Activated naive CD8-positive, alpha-beta T cell (primary cell): ENCODE data around the gene KRT33A.
A peak's percentile ranks its signal among the peaks of the same experiment; 100 is the strongest.

Experiments used
- H3K27ac Mint-ChIP-seq: one replicate; pipeline ENCODE4 v1.8.0; 2021; ENCODE audit warnings: mixed read lengths
- H3K27me3 Mint-ChIP-seq: one replicate; pipeline ENCODE4 v1.8.0; 2021; ENCODE audit warnings: mixed read lengths
- H3K36me3 Mint-ChIP-seq: one replicate; pipeline ENCODE4 v1.8.0; 2021; ENCODE audit warnings: mixed read lengths
- H3K4me1 Mint-ChIP-seq: one replicate; pipeline ENCODE4 v1.8.0; 2021; ENCODE audit warnings: low read depth, mixed read lengths
- H3K4me3 Mint-ChIP-seq: one replicate; pipeline ENCODE4 v1.8.0; 2021; ENCODE audit warnings: mild to moderate bottlenecking, mixed read lengths
- H3K9me3 Mint-ChIP-seq: one replicate; pipeline ENCODE4 v1.8.0; 2021; ENCODE audit warnings: low read depth, mixed read lengths

The KRT33A gene

DNA sequence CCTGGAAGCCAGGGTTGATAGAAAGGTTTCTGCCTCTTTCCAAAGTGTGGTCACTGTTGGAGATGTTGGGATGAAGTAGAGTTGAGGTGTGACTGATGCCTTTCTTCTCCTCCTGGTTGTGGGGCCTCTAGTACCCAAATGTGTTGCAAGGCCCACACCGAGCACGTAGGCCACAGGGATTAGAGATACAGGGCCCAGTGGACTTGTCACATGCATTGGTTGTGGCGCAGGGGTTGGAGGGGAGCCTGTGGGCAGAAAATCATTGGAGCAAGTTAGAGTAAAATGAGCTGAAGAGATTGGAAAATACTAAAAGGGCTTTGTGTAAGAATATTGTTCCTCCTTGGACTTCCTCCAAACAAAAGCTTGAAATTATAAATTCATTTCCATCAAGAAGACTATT, 4.6 kb downstream of the KRT33A start:
- peaks cover 5% of the 10 kb centered on the region for H3K9me3 Mint-ChIP-seq
- H3K27me3 Mint-ChIP-seq, result no peaks in the 10 kb centered on the region
- no peak overlapping the region for H3K27ac Mint-ChIP-seq
- peaks cover 31% of the 10 kb centered on the region for H3K4me1 Mint-ChIP-seq
- no peak overlapping the region for H3K4me3 Mint-ChIP-seq
- peaks cover 13% of the 10 kb centered on the region for H3K36me3 Mint-ChIP-seq

DNA sequence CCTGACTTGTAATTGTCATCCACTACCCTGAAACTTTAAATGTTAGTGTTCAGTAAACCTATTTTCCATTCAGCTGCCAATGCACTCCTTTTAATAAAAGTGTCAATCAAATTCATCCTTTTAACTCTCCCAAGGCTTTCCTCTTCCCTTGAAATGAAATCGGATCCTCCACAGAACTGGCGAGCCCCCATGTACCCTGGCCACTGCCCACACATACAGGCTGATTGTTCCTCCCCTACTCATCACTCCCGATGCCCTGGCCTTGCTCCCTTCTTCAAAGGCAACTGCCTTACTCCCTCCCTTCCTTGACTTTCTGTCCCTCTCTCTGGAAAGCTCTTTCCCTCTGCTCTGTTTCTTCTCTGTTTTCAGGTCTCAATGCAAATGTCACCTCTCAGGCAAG, 7.6 kb downstream of the KRT33A start:
- Mint-ChIP-seq H3K27ac (no peak overlapping the region), H3K4me1 (peaks cover 58% of the 10 kb centered on the region), H3K36me3 (peaks cover 13% of the 10 kb centered on the region), H3K27me3 (no peaks in the 10 kb centered on the region), H3K4me3 (no peak overlapping the region), H3K9me3 (peaks cover 5% of the 10 kb centered on the region)

DNA sequence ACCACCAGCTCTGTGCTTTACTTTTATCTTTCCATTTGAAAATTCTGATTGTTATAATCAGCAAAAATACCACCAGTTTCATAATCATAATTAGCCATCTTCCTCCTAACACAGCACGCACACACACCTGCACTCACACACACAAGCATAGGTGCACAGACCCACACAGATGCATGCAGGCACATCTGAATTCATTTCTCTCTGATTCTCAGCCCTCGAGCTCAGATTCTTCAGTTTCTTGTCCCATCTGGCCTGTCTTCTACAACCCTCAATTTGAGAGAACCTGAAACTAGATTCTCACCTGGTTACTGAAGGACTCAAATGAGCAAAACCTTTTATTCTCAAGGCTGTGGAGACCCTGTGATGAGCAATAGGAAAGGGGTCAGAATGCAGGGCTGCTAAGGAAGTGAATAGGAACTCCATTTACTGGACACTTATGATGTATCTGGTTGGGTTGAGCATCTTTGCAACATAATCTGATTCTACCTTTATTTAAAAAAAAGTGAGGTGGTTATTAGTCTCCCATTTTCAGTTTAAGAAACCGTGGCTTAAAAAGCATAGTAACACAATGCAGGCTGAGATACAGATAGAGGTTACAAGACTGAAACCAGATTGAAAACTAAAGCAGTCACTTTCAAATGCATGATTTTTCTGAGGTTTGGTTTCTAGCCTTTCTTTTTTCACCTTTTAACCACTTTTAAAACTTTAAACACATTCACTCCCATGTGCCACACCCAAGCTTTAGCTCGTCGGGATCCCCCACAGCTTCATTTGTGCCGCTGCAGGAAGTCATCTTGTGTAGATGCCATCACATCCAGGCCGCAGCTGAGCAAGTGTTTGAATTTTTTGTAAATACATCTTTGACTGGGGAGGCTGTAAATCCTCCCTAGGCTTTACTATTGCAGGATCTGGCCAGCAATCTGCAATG, 9.4 kb downstream of the KRT33A start:
- H3K4me1 Mint-ChIP-seq, result peaks cover 65% of the 10 kb centered on the region
- no peaks in the 10 kb centered on the region for H3K27me3 Mint-ChIP-seq
- peak overlapping the region; percentile 33 for H3K4me3 Mint-ChIP-seq
- H3K9me3 Mint-ChIP-seq, result peaks cover 5% of the 10 kb centered on the region
- peak overlapping the region; percentile 30 for H3K27ac Mint-ChIP-seq
- peaks cover 13% of the 10 kb centered on the region for H3K36me3 Mint-ChIP-seq

GRCh38 chr17:41340494-41340893, 10.1 kb downstream of the KRT33A start:
- Mint-ChIP-seq H3K4me3 (peak overlapping the region; percentile 28), H3K36me3 (peaks cover 13% of the 10 kb centered on the region), H3K4me1 (peaks cover 72% of the 10 kb centered on the region), H3K9me3 (peaks cover 5% of the 10 kb centered on the region), H3K27me3 (no peaks in the 10 kb centered on the region), H3K27ac (peak overlapping the region; percentile 76)

DNA sequence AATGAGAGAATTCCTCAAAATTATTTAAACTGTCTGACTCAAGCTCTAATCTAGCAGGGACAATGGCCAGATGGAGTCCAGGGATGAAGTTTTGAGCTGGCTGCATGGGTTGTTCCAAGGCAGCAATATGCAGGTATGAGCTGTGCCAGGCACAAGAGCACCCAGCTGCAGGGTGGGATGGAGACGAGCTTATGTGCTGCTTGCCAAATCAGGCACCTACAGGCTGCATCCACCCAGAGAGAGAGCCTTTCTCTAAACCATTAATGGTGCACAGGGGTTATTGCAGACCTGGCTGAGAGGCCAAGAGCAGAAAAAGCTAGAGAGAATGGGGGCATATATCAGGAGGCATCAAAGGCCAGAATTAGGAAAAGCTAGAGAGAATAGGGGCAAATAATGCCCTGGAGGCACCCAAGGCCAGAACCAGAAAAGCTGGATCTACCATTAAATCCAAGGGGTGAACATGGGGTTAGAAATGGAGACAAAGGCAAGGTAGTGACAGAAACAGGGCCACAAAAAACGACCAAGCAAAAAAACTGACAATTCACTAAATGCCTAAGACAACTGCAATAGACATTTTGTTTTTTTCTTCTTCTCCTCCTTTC, 11.0 kb downstream of the KRT33A start:
- Mint-ChIP-seq H3K9me3 (peaks cover 5% of the 10 kb centered on the region), H3K4me1 (peaks cover 80% of the 10 kb centered on the region), H3K27ac (peak overlapping the region; percentile 76), H3K27me3 (no peaks in the 10 kb centered on the region), H3K4me3 (peak overlapping the region; percentile 59), H3K36me3 (peaks cover 13% of the 10 kb centered on the region)

DNA sequence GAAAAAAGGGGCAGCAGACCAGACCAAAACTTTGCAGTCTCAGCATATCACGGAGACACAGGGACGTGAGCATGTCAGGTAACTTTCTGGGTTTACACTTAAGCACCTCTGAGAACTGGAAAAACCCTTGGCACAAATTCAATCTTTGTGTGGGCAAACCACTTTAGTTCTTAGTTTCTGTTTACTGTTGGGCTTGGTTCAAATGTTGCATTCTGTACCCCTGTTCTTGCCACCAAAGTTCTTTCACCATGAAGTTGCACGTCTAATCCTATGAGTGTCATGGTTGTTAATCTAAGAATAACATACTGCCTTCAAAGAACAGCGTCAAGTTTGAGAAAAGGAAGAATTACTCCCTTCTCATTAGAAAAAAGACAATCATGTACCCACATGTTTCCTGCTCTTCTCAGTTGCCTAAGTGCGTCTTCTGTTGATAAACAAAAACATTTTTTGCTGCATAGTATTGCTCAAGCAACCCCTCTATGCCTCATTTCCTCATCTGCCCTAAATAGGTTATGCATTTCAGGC, 11.6 kb downstream of the KRT33A start:
- H3K4me1 Mint-ChIP-seq, result peaks cover 87% of the 10 kb centered on the region
- H3K36me3 Mint-ChIP-seq, result peaks cover 13% of the 10 kb centered on the region
- H3K27ac Mint-ChIP-seq, result peak overlapping the region; percentile 75
- no peaks in the 10 kb centered on the region for H3K27me3 Mint-ChIP-seq
- H3K9me3 Mint-ChIP-seq, result peaks cover 5% of the 10 kb centered on the region
- peak overlapping the region; percentile 59 for H3K4me3 Mint-ChIP-seq

DNA sequence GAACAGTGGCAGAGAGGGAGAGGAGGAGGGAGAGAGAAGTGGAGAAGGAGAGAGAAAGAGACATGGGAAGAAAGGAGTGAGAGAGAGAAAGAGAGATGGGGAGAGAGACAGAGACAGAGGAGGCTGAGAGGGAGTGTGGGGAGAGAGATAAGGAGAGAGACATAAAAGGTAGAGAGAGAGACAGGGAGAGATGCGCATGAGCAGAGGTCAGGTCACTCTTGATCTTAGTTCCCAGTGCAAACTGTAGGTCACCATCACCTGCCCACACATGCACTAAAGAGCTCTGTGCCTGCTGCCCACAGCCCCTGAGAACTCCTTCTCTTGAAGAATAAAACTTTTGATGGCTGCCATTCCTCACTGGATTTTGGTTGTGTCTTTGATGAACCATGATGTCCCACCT, 14.9 kb downstream of the KRT33A start:
- Mint-ChIP-seq H3K27ac (no peak overlapping the region), H3K9me3 (no peaks in the 10 kb centered on the region), H3K4me1 (peaks cover 72% of the 10 kb centered on the region), H3K27me3 (no peaks in the 10 kb centered on the region), H3K36me3 (no peaks in the 10 kb centered on the region), H3K4me3 (no peak overlapping the region)

DNA sequence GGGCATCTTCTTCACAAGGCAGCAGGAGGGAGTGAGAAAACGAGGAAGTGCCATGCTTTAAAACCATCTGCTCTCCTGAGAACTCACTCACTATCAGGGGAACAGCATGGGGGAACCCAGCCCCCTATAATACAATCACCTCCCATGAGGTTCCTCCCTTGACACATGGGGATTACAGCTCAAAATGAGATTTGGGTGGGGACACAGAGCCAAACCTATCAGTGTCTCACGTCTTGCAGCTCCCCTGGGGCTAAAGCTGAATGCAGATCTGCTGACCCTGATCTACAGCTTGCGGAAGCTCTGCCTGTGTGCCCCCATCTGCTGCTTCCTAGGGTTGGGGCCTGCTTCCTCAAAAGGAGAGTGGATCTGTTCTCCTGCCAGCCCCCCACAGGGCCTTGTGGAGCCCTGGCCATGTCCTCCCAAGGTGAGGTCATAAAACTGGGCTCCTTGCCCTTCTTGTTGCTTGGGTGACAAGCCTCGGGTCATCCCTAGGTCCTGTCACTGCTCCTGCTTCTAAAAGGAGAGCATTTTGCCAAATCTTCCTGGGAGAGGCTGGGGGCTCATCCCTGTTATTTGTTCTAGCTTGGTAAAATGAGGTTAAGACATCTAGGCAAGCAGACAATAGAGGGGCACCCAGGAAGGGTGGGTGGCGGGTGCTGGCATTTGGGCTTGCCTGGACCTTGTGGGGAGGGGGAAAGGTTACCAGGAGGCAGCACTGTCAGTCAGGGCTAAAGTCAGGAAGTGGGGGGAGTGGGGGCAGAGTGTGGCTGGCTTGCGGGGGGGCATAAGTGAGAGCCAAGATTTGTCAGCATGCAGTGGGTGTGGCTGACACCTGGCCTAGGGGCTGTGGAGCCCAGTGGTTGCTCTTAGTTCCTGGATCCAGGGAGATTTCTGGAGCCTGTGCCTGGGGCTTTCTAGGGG, 16.0 kb downstream of the KRT33A start:
- no peaks in the 10 kb centered on the region for H3K9me3 Mint-ChIP-seq
- H3K4me1 Mint-ChIP-seq, result peaks cover 61% of the 10 kb centered on the region
- H3K4me3 Mint-ChIP-seq, result no peak overlapping the region
- no peak overlapping the region for H3K27ac Mint-ChIP-seq
- H3K36me3 Mint-ChIP-seq, result no peaks in the 10 kb centered on the region
- H3K27me3 Mint-ChIP-seq, result no peaks in the 10 kb centered on the region

DNA sequence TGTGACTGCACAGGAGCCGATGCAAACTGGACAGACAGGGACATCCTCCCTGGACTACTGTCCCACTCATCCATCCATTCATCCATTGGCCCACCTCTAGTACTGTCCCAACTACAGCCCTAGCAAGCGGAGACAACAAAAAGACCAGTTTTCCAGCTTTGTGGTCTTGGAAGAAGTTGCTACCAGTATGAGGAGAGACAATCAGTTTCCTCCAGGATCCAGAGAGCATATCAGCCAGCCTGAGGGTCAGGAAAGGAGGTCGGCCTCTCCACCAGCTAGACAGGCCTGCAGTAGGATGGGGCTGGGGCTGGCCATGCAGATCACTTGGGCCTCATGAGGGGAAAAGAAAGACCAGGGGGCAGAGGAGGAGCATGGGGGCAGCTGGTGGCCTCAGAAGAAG, 16.8 kb downstream of the KRT33A start:
- no peak overlapping the region for H3K27ac Mint-ChIP-seq
- no peaks in the 10 kb centered on the region for H3K27me3 Mint-ChIP-seq
- no peaks in the 10 kb centered on the region for H3K36me3 Mint-ChIP-seq
- H3K9me3 Mint-ChIP-seq, result no peaks in the 10 kb centered on the region
- H3K4me1 Mint-ChIP-seq, result peaks cover 55% of the 10 kb centered on the region
- H3K4me3 Mint-ChIP-seq, result peak overlapping the region; percentile 25

DNA sequence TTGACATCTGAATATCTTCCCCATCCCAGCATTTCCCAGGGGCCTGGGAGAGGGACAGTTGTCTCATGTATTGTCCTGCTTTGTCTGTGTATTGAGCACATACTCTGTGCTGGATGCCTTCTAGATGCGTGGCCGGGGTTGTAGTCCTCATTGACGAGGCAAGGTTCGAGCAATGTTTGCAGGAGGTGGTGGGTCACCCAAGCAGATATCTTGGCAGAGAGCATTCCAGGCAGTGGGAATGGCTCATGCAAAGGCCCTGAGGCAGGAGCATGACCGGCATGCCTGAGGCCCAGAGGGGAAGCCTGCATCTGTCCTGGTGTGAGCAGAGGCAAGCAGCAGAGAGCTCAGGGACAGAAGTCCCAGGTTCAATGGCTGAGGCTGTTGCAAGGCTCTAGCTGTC, 17.5 kb downstream of the KRT33A start:
- H3K36me3 Mint-ChIP-seq, result no peaks in the 10 kb centered on the region
- H3K27me3 Mint-ChIP-seq, result no peaks in the 10 kb centered on the region
- H3K4me1 Mint-ChIP-seq, result peaks cover 53% of the 10 kb centered on the region
- H3K9me3 Mint-ChIP-seq, result no peaks in the 10 kb centered on the region
- H3K4me3 Mint-ChIP-seq, result no peak overlapping the region
- no peak overlapping the region for H3K27ac Mint-ChIP-seq

DNA sequence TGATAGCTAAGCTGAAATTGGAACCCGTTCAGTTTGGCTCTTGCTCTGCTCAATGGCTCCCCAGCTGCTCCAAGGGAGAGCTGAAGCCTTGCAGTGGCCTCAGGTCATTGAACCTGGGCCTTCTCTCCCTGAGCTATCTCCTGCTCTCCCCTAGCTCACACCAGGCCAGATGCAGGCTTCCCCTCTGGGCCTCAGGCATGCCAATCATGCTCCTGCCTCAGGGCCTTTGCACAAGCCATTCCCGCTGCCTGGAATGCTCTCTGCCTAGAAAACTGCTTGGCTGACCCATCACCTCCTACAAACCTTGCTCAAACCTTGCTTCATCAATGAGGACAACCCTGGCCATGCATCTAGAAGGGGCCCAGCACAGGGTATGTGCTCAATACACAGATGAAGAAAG, 18.4 kb downstream of the KRT33A start:
- Mint-ChIP-seq H3K4me1 (peaks cover 48% of the 10 kb centered on the region), H3K27ac (no peak overlapping the region), H3K4me3 (no peak overlapping the region), H3K36me3 (no peaks in the 10 kb centered on the region), H3K9me3 (no peaks in the 10 kb centered on the region), H3K27me3 (no peaks in the 10 kb centered on the region)

DNA sequence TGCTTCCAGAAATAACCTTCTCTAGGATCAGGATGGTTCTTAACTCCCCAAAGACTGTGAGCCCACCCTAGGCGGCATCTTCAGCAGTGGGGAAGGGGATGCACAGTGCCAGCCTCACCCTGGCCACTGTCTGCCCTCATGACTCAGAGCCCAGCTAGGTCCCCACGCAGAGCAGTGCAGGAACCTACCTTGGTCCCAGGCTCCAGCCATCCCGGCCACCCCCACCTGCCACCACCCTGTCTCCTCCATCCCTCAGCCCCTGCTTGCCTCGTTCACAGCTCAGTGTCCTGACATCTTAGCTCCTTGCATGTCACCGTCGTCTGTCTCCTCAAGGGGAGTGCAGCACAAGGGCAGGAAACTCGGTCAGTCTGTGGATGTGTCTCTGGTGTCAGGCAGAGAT, 19.0 kb downstream of the KRT33A start:
- no peak overlapping the region for H3K4me3 Mint-ChIP-seq
- H3K27ac Mint-ChIP-seq, result no peak overlapping the region
- no peaks in the 10 kb centered on the region for H3K9me3 Mint-ChIP-seq
- peaks cover 53% of the 10 kb centered on the region for H3K4me1 Mint-ChIP-seq
- H3K36me3 Mint-ChIP-seq, result no peaks in the 10 kb centered on the region
- H3K27me3 Mint-ChIP-seq, result no peaks in the 10 kb centered on the region

DNA sequence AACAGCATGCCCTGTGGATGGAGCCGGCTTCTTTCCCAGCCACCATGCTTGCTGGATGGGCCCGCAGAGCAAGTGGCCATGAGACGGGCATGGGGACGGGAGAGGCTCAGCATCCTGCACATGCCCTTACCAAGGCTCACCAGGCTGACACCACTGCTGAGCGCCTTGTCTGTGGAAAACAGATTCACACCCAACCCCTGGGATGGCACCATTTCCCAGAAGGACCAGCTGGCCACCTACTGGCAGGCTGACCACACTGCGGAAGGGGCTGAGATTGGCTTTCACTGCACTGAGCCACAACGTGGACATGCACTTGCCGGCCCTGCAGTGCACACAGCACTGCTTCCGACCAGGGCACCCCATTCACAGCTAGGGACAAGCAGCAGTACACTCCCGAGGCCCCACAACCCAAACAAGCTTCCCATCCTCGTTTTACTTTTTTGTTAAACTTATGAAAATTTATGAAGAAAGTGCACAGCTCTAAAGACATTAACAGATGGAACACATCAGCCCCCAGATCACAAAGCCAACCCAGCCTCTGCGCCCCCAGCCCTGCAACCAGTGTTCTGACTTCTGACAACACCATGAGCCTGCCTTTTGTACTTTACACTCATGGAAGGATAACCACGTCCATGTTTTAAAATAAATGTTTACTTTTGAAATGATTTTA, 21.2 kb downstream of the KRT33A start:
- Mint-ChIP-seq H3K4me1 (peaks cover 48% of the 10 kb centered on the region), H3K9me3 (no peaks in the 10 kb centered on the region), H3K36me3 (no peaks in the 10 kb centered on the region), H3K27ac (no peak overlapping the region), H3K4me3 (no peak overlapping the region), H3K27me3 (no peaks in the 10 kb centered on the region)

GRCh38 chr17:41328207-41328606, 22.4 kb downstream of the KRT33A start:
- H3K27ac Mint-ChIP-seq, result no peak overlapping the region
- H3K4me3 Mint-ChIP-seq, result no peak overlapping the region
- peaks cover 49% of the 10 kb centered on the region for H3K4me1 Mint-ChIP-seq
- no peaks in the 10 kb centered on the region for H3K36me3 Mint-ChIP-seq
- H3K27me3 Mint-ChIP-seq, result no peaks in the 10 kb centered on the region
- H3K9me3 Mint-ChIP-seq, result no peaks in the 10 kb centered on the region
